ENCODE data around the gene L3MBTL4. TPM values are rescaled to one million over a fixed set of nuclear protein-coding genes. Genes with fewer than 3 reads are reported as not detected.
"Not testable (repeated sequence)": the region's sequence is repeated elsewhere in the genome, so short reads cannot be mapped to it uniquely, and the experiment has no call there.

The L3MBTL4 gene
- total RNA-seq, 2 donors from 2014 or later: 4.1 to 10.2 TPM

- Mint-ChIP-seq H3K4me1 (ENCODE audit: low read depth in 2 of 2) (peaks cover 18 to 28% of the 10 kb centered on the region in 2 donors), H3K27me3 (no peaks in the 10 kb centered on the region)
- no peak for ATAC-seq
Observed at GRCh38 chr18:6289843-6290242, 124.9 kb downstream of the L3MBTL4 start.

GRCh38 chr18:6286585-6286984 lies 128.1 kb downstream of the L3MBTL4 start:
- H3K4me3 Mint-ChIP-seq: no peak overlapping the region
- H3K4me1 Mint-ChIP-seq (ENCODE audit: low read depth in 2 of 2): peaks cover 6% of the 10 kb centered on the region in 2 donors
- DNase-seq (ENCODE audit: low spot score): no peak
- no peaks in the 10 kb centered on the region for H3K9me3 Mint-ChIP-seq
- H3K36me3 Mint-ChIP-seq: peaks cover 4% of the 10 kb centered on the region
- ATAC-seq: no peak
- H3K27me3 Mint-ChIP-seq: no peaks in the 10 kb centered on the region
- H3K27ac Mint-ChIP-seq: no peak overlapping the region

More at GRCh38 chr18:6289843-6290242, 124.9 kb downstream of the L3MBTL4 start:
- no peak overlapping the region for H3K4me3 Mint-ChIP-seq
- DNase-seq (ENCODE audit: low spot score): no peak
- H3K36me3 Mint-ChIP-seq: peaks cover 4% of the 10 kb centered on the region
- peak overlapping the region in 1 of 2 donors; percentile 76 for H3K27ac Mint-ChIP-seq
- H3K9me3 Mint-ChIP-seq: no peaks in the 10 kb centered on the region

- ATAC-seq (no peak), DNase-seq (ENCODE audit: low spot score) (no peak)
- H3K4me3 Mint-ChIP-seq: no peak overlapping the region
- no peaks in the 10 kb centered on the region for H3K27me3 Mint-ChIP-seq
- no peaks in the 10 kb centered on the region for H3K9me3 Mint-ChIP-seq
- H3K4me1 Mint-ChIP-seq (ENCODE audit: low read depth in 2 of 2): peaks cover 3 to 7% of the 10 kb centered on the region in 2 donors
- H3K36me3 Mint-ChIP-seq: peaks cover 4% of the 10 kb centered on the region
- peak overlapping the region in 1 of 2 donors; percentile 72 for H3K27ac Mint-ChIP-seq
Observed at GRCh38 chr18:6284761-6285160, 129.9 kb downstream of the L3MBTL4 start.

GRCh38 chr18:6284300-6284699 lies 130.4 kb downstream of the L3MBTL4 start:
- ATAC-seq (no peak), DNase-seq (ENCODE audit: low spot score) (no peak)
- peaks cover 4% of the 10 kb centered on the region for H3K36me3 Mint-ChIP-seq
- no peaks in the 10 kb centered on the region for H3K9me3 Mint-ChIP-seq
- no peak overlapping the region for H3K27ac Mint-ChIP-seq
- H3K4me3 Mint-ChIP-seq: no peak overlapping the region
- no peaks in the 10 kb centered on the region for H3K27me3 Mint-ChIP-seq
- H3K4me1 Mint-ChIP-seq (ENCODE audit: low read depth in 2 of 2): peaks cover 0 to 3% of the 10 kb centered on the region in 2 donors

GRCh38 chr18:6281874-6282273 lies 132.8 kb downstream of the L3MBTL4 start:
- peaks cover 6% of the 10 kb centered on the region for H3K36me3 Mint-ChIP-seq
- no peak overlapping the region for H3K4me3 Mint-ChIP-seq
- no peaks in the 10 kb centered on the region for H3K27me3 Mint-ChIP-seq
- DNase-seq (ENCODE audit: low spot score) (no peak), ATAC-seq (no peak)
- no peaks in the 10 kb centered on the region for H3K9me3 Mint-ChIP-seq
- H3K4me1 Mint-ChIP-seq (ENCODE audit: low read depth in 2 of 2): peaks cover 0 to 3% of the 10 kb centered on the region in 2 donors
- no peak overlapping the region for H3K27ac Mint-ChIP-seq

GRCh38 chr18:6280211-6280743 lies 134.4 kb downstream of the L3MBTL4 start:
- Mint-ChIP-seq H3K4me1 (ENCODE audit: low read depth in 2 of 2) (peaks cover 0 to 3% of the 10 kb centered on the region in 2 donors), H3K27me3 (no peaks in the 10 kb centered on the region), H3K4me3 (no peak overlapping the region), H3K27ac (no peak overlapping the region), H3K9me3 (no peaks in the 10 kb centered on the region), H3K36me3 (peaks cover 6% of the 10 kb centered on the region)
- ATAC-seq: no peak
- no peak for DNase-seq (ENCODE audit: low spot score)

GRCh38 chr18:6279308-6279707 lies 135.4 kb downstream of the L3MBTL4 start:
- Mint-ChIP-seq H3K4me1 (ENCODE audit: low read depth in 2 of 2) (peaks cover 0 to 3% of the 10 kb centered on the region in 2 donors), H3K27ac (no peak overlapping the region), H3K4me3 (no peak overlapping the region), H3K9me3 (no peaks in the 10 kb centered on the region), H3K27me3 (no peaks in the 10 kb centered on the region), H3K36me3 (peaks cover 14% of the 10 kb centered on the region)
- DNase-seq (ENCODE audit: low spot score) (no peak), ATAC-seq (no peak)

GRCh38 chr18:6273423-6273822 lies 141.3 kb downstream of the L3MBTL4 start:
- ATAC-seq (no peak), DNase-seq (ENCODE audit: low spot score) (no peak)
- peaks cover 28 to 32% of the 10 kb centered on the region in 2 donors for H3K4me1 Mint-ChIP-seq (ENCODE audit: low read depth in 2 of 2)
- peaks cover 9% of the 10 kb centered on the region for H3K36me3 Mint-ChIP-seq
- no peak overlapping the region for H3K4me3 Mint-ChIP-seq
- H3K27me3 Mint-ChIP-seq: peaks cover 0 to 11% of the 10 kb centered on the region in 2 donors
- H3K27ac Mint-ChIP-seq: no peak overlapping the region
- no peaks in the 10 kb centered on the region for H3K9me3 Mint-ChIP-seq

GRCh38 chr18:6272144-6272543 lies 142.6 kb downstream of the L3MBTL4 start:
- Mint-ChIP-seq H3K4me3 (peak overlapping the region; percentile 28), H3K4me1 (ENCODE audit: low read depth in 2 of 2) (peaks cover 28 to 32% of the 10 kb centered on the region in 2 donors), H3K27me3 (peaks cover 0 to 11% of the 10 kb centered on the region in 2 donors), H3K27ac (peak overlapping the region in 1 of 2 donors; percentile 18)
- ATAC-seq; H3K36me3 Mint-ChIP-seq; DNase-seq (ENCODE audit: low spot score); H3K9me3 Mint-ChIP-seq: not testable (repeated sequence)

GRCh38 chr18:6271585-6271984 lies 143.1 kb downstream of the L3MBTL4 start:
- Mint-ChIP-seq H3K4me3 (peak overlapping the region; percentile 28), H3K36me3 (peaks cover 9% of the 10 kb centered on the region), H3K27me3 (peaks cover 0 to 11% of the 10 kb centered on the region in 2 donors), H3K9me3 (no peaks in the 10 kb centered on the region), H3K27ac (peak overlapping the region; percentile 52 to 87), H3K4me1 (ENCODE audit: low read depth in 2 of 2) (peaks cover 28 to 32% of the 10 kb centered on the region in 2 donors)
- no peak for DNase-seq (ENCODE audit: low spot score)
- no peak for ATAC-seq

- Mint-ChIP-seq H3K36me3 (peaks cover 9% of the 10 kb centered on the region), H3K4me1 (ENCODE audit: low read depth in 2 of 2) (peaks cover 28 to 32% of the 10 kb centered on the region in 2 donors), H3K4me3 (peak overlapping the region; percentile 77), H3K27ac (peak overlapping the region; percentile 52 to 87), H3K27me3 (peaks cover 0 to 11% of the 10 kb centered on the region in 2 donors), H3K9me3 (no peaks in the 10 kb centered on the region)
- no peak for DNase-seq (ENCODE audit: low spot score)
- ATAC-seq: peak; percentile 81
Observed at GRCh38 chr18:6270771-6271216, 143.9 kb downstream of the L3MBTL4 start.

- Mint-ChIP-seq H3K4me1 (ENCODE audit: low read depth in 2 of 2) (peaks cover 28 to 32% of the 10 kb centered on the region in 2 donors), H3K9me3 (no peaks in the 10 kb centered on the region), H3K4me3 (peak overlapping the region; percentile 77), H3K27me3 (peaks cover 0 to 11% of the 10 kb centered on the region in 2 donors), H3K36me3 (peaks cover 5% of the 10 kb centered on the region), H3K27ac (peak overlapping the region; percentile 52 to 87)
- ATAC-seq (peak; percentile 81 to 83), DNase-seq (ENCODE audit: low spot score) (no peak)
Observed at GRCh38 chr18:6269660-6270332, 144.9 kb downstream of the L3MBTL4 start.

GRCh38 chr18:6266212-6266611 lies 148.5 kb downstream of the L3MBTL4 start:
- Mint-ChIP-seq H3K4me1 (ENCODE audit: low read depth in 2 of 2) (peaks cover 17% of the 10 kb centered on the region in 2 donors), H3K9me3 (no peaks in the 10 kb centered on the region), H3K4me3 (no peak overlapping the region), H3K27ac (no peak overlapping the region), H3K36me3 (no peaks in the 10 kb centered on the region), H3K27me3 (no peaks in the 10 kb centered on the region)
- DNase-seq (ENCODE audit: low spot score) (no peak), ATAC-seq (no peak)

GRCh38 chr18:6261938-6262337 lies 152.8 kb downstream of the L3MBTL4 start:
- Mint-ChIP-seq H3K4me3 (no peak overlapping the region), H3K27me3 (no peaks in the 10 kb centered on the region), H3K27ac (no peak overlapping the region), H3K36me3 (peaks cover 25% of the 10 kb centered on the region), H3K4me1 (ENCODE audit: low read depth in 2 of 2) (peaks cover 2 to 11% of the 10 kb centered on the region in 2 donors), H3K9me3 (peaks cover 7% of the 10 kb centered on the region)
- no peak for ATAC-seq
- DNase-seq (ENCODE audit: low spot score): no peak

All from natural killer cell treated with Interleukin-12 subunit alpha and Interleukin-12 subunit beta and Interleukin-15 and Interleukin-18, amount 100 ng/mL, for 72 hours (primary cell).